Superior temporal gyrus (tissue), 1 donor: Measurements from ENCODE around the gene TEAD3.
A peak's percentile ranks its signal among the peaks of the same experiment; 100 is the strongest.

Experiments used
- DNase-seq: peaks from one replicate; pipeline ENCODE4 v3.0.0-alpha.2; 2016; ENCODE audit errors: extremely low spot score

Gene TEAD3

DNA sequence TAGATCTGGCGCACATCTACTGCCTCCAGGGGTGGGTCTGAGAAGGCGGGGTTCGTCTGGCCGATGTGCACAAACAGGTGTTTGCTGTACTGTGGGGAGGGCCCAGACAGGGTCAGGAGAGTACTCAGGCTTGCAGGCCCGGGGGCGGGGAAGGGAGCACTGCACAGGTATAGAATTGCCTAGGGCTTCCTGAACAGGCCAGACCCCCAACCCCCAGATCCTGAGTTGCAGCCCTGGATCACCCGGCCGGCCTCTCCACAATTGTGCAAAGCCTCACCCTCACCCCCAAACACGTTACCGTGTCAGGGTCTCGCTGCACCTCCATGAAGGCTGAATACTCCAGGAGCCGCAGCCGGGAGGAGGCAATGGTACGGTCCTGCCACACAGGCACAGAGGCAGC lies 20.9 kb downstream of the TEAD3 start:
- DNase-seq: no peak

DNA sequence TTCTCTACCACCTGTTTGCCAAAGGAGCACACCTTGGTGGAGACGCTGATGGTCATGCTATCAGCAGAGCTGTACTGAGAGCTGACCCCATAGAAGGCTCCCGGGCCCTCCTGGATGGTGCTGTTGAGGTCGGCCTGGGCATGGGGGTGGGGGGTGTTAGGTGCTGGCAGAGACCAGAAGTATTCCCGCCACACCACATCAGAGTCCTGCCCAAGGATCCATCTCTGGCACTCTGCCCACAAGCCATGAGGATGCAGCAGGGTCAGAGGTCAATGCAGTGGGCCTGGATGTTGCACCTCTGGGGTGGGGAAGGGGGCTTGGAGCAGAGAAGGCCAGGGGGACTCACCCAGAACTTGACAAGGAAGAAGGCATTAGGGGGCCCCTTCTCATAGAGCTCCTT lies 21.3 kb downstream of the TEAD3 start:
- DNase-seq: no peak

DNA sequence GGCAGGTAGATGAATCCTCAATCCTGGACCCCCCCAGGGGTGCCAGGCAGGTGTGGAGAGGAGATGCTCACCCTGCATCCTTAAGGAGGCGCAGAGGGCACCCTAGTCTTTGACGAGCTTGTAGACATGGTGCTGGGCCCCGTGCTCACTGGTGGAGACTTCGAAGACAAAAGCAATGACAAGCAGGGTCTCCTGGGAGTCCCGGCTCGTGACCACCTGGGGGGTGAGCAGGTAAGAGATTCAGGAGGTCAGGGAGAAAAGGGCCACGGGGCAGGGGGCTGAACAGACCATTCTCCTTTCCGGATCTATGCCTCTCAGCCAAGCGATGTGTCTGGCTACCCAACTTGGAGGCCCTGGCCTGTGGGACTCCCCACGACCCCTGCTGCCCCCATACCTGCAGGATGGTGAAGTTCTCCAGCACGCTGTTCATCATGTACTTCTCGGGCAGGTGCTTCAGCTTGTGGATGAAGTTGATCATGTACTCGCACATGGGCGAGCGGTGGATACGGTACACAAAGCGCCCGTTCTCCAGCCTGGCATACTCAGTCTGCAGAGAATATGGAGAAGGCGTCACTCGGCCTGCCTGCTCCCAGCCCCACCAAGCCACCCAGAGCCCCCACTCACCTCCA lies 21.8 kb downstream of the TEAD3 start:
- no peak for DNase-seq

DNA sequence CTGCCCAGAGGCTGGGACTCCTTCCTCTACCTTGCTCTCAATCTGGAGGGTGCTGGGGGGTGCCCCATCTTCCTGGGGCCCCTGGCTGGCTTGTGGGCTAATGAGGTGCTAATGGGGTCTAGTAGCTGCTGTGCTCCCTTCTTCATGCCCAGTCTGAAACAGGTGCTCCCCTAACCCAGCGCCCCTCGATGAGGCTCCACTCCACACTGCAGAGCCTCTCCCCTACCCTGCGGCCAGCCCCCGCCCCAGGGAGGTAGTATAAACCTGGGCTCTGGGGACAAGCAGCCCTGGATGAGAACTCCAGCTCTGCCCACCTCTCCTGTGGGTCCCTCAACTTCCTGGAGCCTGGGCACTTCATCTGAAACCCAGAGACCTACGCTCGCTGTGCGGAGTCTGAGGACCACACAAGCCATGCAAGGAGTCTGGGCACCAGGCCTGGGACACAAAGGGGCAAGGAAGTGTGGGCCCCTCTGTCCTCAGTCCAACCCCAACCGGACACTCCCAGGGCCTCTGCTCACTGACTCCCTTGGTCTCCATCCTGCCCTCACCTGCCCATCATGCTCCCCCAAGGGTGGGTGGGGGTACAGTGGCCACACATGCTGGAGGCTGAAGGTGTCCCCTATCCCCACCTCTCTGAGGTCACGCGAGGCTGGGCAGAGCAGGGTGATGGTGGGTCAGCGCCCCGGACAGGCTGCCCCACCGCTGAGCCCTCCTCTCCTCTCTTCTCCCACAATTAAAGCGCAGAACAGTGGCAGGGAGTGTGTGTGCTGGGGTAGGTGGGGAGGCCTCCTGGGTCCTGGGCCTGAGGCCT lies 22.5 kb downstream of the TEAD3 start:
- DNase-seq: no peak

DNA sequence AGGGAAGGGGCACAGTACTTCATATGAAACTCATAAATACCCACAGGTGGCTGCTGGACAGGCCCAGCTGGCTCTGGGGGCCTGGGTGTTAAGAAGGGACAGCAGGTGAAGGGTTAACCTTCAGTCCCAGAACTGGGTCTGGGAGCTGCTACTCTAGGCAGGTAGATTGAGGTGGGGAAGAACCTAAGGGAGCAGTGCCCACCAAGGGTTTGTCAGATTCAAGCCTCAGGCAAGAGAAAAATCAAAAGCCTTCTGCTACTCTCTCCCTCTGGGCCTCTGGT lies 23.1 kb downstream of the TEAD3 start:
- no peak for DNase-seq

DNA sequence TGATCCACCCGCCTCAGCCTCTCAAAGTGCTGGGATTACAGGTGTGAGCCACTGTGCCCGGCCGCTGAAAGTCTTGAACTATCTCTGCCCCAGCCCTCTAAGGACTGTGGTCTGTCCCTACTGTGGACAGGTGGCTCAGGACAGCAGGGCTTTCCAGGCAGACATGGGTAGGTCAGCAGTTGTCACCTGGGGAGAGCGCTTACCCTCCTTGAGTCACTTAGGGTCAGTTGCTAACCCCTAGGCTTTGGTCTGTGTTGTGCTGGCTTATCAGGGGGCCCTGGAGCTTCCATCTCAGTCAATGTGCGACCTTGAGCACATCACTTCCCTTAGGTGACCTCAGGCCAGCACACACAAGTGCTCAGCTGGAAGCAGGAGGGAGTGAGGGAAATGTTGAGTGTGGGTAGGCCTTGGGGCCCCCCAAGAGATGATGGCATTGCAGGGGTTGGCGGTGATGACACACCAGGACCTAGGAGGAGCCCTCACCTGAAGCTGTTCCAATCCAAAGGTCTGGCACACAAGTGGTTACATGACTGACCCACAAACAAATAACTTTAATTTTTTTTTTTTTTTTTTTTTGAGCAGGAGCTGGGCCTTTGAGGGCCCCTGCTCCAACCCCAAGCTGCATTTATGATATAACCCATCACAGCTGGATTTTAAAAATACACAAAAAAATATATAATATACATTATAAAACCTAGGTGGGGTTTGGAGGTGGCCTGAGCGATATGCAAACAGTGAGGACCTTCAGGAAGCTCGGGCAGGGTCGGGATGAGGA lies 23.6 kb downstream of the TEAD3 start:
- no peak for DNase-seq

DNA sequence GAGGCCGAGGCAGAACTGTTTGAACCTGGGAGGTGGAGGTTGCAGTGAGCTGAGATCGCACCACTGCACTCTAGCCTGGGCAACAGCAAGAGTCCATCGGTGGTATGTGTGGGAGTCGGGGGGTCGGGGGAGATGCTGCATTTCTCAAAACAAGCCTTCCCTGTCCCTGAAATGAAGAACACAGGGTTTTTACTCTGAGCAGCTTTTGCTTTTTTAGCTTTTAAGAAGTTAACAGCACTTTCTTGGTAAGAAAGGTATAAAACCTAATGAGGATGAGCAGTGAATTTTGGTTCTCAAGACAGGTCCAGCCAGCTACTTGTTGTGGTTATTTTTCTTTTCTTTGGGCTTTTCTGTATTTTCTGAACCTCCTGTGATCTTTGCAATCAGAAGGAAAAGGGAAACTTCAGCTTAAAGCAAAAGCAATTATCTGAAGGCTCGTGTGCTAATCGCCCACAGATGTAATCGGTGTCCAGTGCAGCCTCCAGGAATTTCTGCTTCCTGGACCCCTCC lies 25.0 kb downstream of the TEAD3 start:
- DNase-seq: no peak

DNA sequence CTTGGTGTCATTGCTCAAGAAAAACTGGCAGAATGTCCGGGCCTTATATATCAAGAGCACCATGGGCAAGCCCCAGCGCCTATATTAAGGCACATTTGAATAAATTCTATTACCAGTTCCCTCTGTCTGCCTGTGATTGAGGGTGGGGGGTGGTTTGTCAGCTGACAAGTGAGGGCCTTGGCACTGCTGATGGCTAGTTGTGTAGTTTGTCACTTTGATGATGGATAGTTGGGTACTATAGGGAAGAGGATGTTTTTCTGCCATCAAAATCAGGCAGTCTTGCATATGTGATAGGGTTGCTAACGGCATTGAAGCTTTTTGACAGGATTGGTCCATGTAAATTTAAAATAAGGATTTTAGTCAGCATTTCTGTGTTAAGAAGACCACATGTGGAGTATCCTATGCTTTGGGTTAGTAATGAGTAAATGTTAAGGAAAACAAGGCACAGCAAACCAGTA lies 26.2 kb downstream of the TEAD3 start:
- no peak for DNase-seq

DNA sequence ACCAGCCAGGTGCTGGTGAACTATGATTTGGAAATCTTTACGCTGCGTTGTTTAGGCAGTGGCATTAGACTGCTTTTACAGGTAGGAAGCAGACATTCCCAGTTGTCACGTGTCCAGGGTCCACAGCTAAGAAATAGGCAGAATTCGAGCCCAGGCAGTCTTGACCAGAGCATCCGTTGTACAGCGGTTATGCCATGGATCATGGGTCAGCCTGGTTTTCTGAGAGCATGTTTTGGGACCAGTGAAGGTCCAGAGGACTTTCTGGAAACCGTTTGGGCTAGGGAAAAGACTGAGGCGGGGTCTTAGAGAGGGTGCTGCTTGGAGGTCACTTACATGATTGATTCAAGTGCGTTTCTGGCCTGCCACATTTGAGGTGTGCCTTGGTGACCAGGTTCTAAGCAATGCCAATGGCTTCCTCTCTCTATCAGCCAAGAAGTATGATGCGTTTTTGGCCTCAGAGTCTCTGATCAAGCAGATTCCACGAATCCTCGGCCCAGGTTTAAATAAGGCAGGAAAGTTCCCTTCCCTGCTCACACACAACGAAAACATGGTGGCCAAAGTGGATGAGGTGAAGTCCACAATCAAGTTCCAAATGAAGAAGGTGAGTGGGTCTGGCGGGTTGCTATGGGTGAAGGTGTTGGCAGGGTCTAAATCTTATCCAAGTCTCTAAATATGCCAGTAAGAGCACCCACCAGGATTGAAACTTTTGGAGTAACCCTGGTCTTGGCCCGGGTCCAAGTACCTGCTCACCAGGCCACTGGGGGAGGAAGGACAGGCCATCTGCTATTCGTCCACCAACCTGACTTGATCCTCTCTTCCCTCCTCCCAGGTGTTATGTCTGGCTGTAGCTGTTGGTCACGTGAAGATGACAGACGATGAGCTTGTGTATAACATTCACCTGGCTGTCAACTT lies 26.9 kb downstream of the TEAD3 start:
- no peak for DNase-seq

DNA sequence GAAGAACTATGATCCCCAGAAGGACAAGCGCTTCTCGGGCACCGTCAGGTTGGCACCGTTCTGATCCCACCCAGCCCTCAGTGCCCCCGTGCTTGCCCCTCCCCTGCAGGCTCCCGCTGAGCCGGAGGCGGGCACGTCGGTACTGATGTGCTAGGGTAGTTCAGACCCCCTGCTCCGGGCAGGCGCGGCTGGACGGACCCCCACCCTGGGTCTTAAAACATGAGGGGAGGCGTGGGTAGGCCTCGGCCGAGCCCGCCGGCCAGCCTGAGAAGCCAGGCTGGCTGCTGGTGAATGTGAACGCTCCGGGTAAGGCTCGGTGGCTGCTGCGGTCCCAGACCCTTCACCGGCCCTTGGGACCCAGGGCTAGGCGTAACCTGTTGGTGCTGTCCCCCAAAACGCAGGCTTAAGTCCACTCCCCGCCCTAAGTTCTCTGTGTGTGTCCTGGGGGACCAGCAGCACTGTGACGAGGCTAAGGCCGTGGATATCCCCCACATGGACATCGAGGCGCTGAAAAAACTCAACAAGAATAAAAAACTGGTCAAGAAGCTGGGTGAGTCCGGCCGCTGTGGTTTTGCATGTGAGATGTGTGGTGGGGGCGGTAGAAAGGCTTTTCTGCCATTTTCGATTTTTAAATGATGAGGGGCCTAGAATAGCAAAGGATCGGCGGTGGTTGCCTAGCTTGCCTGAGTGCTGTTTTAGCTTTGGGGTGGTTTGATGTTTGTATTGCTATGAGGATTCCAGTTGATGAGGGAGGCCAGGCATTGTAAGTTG lies 27.7 kb downstream of the TEAD3 start:
- no peak for DNase-seq

DNA sequence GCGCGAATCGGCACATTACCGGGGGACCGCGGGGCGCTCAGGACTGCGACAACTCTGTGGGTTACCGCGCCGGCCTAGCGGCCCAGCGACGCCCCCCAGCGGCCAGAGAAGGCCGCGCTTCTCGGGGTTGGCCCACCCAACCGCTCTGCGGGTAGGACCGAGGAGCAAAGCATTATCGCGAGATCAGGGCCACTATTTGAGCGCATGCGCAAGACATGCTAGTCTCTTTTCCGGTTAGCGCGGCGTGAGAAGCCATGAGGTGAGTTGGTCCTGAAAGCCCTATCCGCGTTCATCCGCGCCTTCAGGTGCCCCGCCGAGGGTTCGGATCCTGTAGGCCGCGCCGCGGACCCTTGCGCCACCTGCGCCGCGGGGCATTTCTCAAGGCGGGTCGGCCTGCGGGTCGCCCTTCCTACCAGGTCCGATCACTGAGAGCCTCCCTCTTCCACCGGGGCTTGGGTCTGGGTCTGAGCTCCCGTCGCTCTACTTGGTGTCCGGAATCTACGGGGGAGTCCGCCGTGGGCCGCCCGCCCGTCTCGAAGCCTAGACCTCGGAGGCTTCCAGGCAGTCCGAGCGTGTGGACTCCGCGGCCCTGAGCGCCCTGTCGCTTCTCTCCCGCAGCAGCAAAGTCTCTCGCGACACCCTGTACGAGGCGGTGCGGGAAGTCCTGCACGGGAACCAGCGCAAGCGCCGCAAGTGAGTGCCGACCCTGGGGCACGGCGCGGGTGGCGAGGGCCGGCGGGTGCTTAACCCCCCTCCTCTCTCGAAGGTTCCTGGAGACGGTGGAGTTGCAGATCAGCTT lies 28.5 kb downstream of the TEAD3 start, which contains the start of gene RPL10A:
RPL10A (plus strand) TSS at position 221 of the 799 bp plus-strand sequence; CDS start at position 255, 34 bp downstream.
- peak; percentile 99 for DNase-seq

DNA sequence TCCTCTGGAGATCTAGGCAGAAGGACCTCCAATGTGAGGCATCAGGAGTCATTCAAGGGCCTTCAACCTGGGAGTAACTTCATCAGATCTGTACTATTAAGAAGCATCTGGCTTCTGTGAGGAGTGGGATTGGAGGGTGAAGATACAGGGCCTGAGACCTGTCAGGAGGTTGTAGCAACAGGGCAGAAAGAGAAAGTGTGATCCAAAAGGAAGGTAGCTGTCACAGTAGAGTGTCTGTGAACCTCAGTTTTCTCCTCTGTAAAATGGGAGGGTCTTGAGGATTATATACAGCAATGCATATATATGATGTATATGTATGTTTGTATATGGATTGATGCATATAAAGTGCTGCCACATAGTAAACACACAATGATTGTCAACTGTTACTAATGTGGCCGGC lies 31.2 kb downstream of the TEAD3 start:
- no peak for DNase-seq

DNA sequence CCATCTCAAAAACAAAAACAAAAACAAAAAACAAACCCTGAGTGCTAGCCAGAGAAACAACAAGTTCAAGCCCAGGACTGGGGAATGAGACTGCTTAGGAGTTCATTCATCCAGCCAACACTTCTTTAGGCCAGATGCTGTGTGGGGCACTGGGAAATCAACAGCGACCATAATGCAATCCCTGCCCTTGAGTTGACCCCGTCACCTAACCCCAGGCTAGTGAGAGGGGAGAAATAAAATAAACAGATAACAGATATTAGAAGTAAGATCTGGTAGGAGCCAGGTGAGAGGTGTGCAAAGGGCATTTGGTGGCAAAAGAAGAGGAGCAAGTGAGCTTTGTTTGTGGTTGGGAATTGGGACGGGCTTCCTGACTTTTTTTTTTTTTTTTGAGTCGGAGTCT lies 33.6 kb downstream of the TEAD3 start:
- no peak for DNase-seq

DNA sequence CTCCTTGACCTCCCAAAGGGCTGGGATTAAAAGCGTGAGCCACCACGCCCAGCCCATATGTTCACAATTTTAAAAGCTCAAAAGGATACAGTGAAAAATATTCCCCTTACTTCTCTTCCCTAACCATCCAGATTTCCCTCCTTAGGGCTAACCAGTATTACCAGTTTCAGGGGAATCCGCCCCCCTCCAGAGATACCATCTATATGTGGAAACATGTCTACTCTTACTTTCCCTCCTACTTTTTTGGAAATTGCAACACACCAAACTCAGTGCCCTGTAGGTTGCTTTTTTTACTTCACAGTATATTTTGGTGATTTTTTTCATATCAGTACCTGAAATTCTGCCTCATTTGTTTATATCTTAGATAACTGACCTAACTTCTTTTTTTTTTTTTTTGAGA lies 35.6 kb downstream of the TEAD3 start:
- no peak for DNase-seq

DNA sequence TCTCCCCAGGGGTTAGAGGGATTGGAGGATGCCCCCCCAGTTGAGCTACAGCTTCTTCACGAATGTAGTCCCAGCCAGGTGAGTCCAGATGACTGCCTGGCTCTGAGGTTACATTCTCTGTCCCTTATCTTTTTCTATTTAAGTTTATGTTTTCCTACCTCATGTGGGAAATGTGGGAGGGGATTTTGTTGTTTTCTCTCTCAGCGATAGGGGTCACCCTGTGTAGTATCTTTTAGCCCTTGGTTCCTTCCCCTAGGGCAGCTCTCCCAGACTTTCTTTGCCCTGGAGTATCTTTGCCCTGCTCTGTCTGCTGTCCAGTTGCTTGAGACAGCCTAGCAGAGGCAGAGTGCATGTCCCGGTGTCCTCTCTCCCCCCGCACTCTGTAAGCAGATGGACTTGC lies 39.0 kb downstream of the TEAD3 start:
- DNase-seq: no peak

DNA sequence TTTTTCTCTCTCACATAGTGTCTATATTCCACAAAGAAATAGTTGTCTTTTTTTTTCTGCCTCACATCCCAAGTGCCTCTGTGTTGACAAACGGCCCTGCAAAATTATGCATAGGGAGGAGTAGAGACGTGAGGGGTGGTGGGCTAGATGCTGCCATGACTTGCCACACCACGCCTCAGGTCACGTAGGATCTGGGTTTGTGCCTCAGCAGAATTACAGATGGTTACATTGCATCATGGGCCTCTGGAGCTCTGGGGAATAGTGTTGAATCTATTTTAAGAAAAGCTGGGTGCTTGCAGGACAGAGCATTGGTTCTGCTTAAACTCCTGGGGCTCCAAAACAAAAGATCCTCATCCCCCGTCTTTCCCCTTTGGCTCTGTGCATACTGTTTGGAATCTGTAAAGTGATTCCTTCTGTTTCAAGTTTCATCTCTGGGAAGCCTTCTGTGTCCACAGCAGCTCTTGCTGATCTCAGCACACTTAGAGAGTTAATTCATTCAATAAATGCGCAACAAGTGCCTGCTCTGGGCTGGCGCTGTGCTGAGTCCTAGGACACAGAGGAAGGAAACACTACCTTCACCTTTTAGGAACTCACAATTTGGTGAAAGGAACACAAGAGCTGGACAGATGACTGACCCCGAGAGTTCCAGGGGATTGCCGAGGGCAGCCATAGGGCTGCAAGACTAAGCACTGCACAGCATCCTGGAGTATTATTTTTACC lies 42.3 kb downstream of the TEAD3 start:
- DNase-seq: no peak

DNA sequence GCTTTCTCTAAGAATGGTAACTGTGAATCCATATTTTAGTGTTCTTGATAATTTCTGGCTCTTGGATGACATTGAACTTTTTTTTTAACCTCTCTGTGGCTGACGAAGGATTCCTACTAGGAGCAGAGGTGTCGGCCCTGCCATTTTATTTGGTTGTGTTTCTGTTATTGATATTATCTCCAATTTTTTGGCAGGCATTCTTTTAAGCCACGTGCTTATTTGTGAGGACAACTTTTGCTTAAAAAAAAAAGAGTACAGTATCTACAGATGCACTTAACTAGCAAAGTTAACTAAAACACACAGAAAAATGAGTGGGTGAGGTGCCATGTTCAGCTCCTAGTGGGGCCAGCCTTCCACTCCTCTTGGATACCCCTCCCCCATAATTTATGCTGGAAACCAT lies 43.6 kb downstream of the TEAD3 start:
- no peak for DNase-seq

DNA sequence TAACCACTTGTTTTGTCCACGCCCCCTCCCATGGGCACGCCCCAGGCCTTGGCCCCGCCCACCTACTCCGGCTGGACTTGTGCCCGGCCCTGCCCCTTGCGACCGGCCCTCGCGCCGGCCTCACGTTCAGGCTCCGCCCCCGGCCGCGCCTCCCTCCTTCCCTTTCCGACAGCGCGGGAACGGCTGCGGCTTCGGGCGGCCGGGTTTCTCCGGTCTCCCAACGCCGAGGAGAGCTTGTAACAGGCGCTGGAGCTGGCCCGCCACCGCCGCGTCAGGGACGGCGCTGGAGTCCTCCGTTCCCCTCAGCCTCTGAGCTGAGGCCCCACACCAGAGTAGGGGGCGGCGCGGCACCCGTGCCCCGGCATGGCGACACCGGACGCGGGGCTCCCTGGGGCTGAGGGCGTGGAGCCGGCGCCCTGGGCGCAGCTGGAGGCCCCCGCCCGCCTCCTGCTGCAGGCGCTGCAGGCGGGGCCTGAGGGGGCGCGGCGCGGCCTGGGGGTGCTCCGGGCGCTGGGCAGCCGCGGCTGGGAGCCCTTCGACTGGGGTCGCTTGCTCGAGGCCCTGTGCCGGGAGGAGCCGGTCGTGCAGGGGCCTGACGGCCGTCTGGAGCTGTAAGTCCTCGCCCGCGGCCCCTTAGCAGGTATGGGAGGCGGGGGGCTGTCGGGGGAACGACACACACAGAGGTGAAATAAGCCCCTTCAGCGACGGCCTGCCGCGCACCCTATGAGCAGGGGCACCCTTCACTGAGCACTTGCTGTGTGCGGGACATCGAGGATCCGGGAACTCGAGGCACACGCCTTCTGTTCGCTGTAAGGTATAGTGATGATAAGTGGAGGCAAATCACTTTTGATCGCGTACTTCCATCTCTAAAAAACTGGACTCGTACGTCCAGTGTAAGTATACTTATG lies 44.4 kb downstream of the TEAD3 start, which contains the start of gene FANCE:
FANCE (plus strand) TSS at position 156 of the 908 bp plus-strand sequence; CDS start at position 364, 208 bp downstream.
- peak; percentile 88 for DNase-seq
